GM18909 (cell line): Measurements from ENCODE around the gene CMC1.
A peak's percentile ranks its signal among the peaks of the same experiment; 100 is the strongest.

ENCODE experiments used
- ATAC-seq: cut with Tn5 transposase; IDR thresholded peaks from one replicate; pipeline ENCODE4 v1.9.1; 2021; ENCODE audit warnings: mild to moderate bottlenecking; ENCODE audit not compliant: unreplicated experiment, poor library complexity

The CMC1 gene

GRCh38 chr3:28294667-28295413 is 53.4 kb downstream of the CMC1 start:
- no peak for ATAC-seq

- no peak for ATAC-seq
Observed at GRCh38 chr3:28295898-28296490, 54.6 kb downstream of the CMC1 start.

- no peak for ATAC-seq
Observed at GRCh38 chr3:28299705-28300104, 58.3 kb downstream of the CMC1 start.

- ATAC-seq: no peak
Observed at GRCh38 chr3:28300345-28300962, 59.0 kb downstream of the CMC1 start.

- ATAC-seq: no peak
Observed at GRCh38 chr3:28301688-28302087, 60.3 kb downstream of the CMC1 start.

- ATAC-seq: no peak
Observed at GRCh38 chr3:28308196-28308595, 66.8 kb downstream of the CMC1 start.

GRCh38 chr3:28315711-28316110 is 74.3 kb downstream of the CMC1 start:
- ATAC-seq: no peak

GRCh38 chr3:28316226-28316625 is 74.8 kb downstream of the CMC1 start:
- no peak for ATAC-seq

- peak; percentile 92 for ATAC-seq
Observed at GRCh38 chr3:28317438-28318022, 76.1 kb downstream of the CMC1 start.

- no peak for ATAC-seq
Observed at GRCh38 chr3:28320981-28321380, 79.6 kb downstream of the CMC1 start.

GRCh38 chr3:28322464-28322863 is 81.0 kb downstream of the CMC1 start:
- ATAC-seq: no peak

- peak; percentile 85 for ATAC-seq
Observed at GRCh38 chr3:28326458-28326926, 85.1 kb downstream of the CMC1 start.

- ATAC-seq: peak; percentile 43
Observed at GRCh38 chr3:28328188-28329151, 87.1 kb downstream of the CMC1 start.

GRCh38 chr3:28334552-28334951 is 93.1 kb downstream of the CMC1 start:
- no peak for ATAC-seq

- no peak for ATAC-seq
Observed at GRCh38 chr3:28335246-28335645, 93.8 kb downstream of the CMC1 start.

GRCh38 chr3:28337230-28337629 is 95.8 kb downstream of the CMC1 start:
- no peak for ATAC-seq

- ATAC-seq: no peak
Observed at GRCh38 chr3:28343144-28343543, 101.7 kb downstream of the CMC1 start.

- ATAC-seq: no peak
Observed at GRCh38 chr3:28345690-28346089, 104.3 kb downstream of the CMC1 start.

GRCh38 chr3:28347374-28348264 is 106.2 kb downstream of the CMC1 start:
- no peak for ATAC-seq
